AG09309 (cell line): ENCODE results near the gene KRT7.
"Not testable (repeated sequence)": the region's sequence is repeated elsewhere in the genome, so short reads cannot be mapped to it uniquely, and the experiment has no call there.

Experiments used
- DNase-seq: peaks from one replicate; pipeline ENCODE4 v3.0.0-alpha.2; 2010; ENCODE audit warnings: low read depth
- H3K4me3 ChIP-seq: 2 replicates; pipeline ENCODE4 v1.5.1; 2011; ENCODE audit warnings: mild to moderate bottlenecking, low read depth, low read length, moderate library complexity; ENCODE audit not compliant: control insufficient read depth
- TF ChIP-seq, protein P1 (sequence below): IDR thresholded peaks from 2 replicates; pipeline ENCODE4 v1.5.1; 2011; ENCODE audit warnings: mild to moderate bottlenecking, low read depth, low read length, inconsistent platforms; ENCODE audit not compliant: insufficient read depth, control insufficient read depth; ENCODE audit errors: missing control alignments

Gene KRT7

DNA sequence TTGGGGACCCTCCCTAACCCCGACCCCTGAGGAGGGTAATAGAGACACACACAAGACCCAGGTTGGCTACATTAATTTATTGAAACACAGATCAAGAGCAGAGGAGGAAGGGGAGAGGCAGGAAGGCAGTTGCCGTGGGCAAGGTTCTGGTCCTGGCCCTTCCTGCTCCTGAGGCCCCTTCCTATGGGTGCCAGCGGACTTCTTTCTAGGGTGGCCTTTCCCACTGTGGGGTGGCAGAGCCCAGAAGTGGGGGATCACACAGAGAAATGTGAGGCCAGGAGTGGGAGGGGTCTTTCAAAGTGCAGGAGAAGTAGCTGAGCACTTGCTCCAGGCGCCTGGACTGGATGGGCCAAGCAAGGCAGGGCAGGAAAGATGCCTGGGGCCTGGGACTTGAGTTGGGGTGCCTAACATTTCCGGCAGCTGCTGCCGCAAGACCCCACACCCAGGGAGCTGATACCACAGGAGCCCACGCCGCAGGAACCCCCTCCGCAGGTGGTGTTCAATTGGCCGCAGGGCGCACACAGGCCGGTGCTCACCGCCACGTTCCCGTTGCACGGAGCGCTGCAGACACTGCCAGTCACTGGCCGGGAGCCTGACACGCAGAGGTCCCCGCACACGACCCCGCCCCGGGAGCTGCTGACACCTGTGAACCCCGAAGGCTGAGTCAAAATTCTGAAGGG lies 52.9 kb downstream of the KRT7 start:
- TF ChIP-seq, protein P1, sequence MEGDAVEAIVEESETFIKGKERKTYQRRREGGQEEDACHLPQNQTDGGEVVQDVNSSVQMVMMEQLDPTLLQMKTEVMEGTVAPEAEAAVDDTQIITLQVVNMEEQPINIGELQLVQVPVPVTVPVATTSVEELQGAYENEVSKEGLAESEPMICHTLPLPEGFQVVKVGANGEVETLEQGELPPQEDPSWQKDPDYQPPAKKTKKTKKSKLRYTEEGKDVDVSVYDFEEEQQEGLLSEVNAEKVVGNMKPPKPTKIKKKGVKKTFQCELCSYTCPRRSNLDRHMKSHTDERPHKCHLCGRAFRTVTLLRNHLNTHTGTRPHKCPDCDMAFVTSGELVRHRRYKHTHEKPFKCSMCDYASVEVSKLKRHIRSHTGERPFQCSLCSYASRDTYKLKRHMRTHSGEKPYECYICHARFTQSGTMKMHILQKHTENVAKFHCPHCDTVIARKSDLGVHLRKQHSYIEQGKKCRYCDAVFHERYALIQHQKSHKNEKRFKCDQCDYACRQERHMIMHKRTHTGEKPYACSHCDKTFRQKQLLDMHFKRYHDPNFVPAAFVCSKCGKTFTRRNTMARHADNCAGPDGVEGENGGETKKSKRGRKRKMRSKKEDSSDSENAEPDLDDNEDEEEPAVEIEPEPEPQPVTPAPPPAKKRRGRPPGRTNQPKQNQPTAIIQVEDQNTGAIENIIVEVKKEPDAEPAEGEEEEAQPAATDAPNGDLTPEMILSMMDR: no peak
- DNase-seq: no peak
- H3K4me3 ChIP-seq: no peak overlapping the region

DNA sequence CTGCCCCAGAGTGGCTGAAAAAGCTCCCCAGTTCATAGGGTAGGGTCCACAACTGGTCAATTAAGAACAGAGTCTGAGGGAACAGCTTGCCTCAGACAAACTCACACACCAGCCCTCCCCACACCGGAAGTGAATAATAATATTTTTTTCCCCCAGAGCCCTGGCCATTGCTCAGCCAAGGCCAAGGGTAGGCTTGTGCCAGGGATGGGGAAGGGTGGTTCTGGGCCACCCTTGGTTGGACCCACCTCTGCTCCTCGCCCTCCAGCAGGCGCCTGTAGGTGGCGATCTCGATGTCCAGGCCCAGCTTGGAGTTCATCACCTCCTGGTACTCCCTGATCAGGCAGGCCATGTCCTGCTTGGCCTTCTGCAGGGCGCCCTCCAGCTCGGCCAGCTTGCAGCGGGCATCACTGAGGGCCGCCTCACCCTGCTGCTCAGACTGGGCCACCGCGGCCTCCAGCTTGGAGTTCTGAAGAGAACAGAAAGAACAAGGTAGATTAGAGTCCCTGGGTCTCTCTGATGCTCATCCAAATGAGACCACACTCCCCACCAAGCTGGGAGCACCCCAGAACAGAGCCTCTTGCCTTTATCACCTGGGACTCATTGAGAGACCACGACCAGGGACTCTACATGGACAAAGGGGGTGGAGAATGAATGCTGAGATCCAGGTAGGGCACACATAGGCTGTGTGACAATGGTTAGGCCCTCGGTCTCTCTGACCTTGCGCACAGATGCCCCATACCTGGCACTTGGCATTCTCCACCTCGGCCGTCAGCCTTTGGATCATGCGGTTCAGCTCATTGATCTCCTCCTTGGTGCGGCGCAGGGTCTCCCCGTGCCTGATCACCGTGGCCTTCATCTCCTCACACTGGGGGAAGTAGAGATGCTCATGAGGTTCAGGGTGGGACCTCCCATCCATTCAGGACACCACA lies 54.1 kb downstream of the KRT7 start:
- not testable (repeated sequence) for DNase-seq, H3K4me3 ChIP-seq

DNA sequence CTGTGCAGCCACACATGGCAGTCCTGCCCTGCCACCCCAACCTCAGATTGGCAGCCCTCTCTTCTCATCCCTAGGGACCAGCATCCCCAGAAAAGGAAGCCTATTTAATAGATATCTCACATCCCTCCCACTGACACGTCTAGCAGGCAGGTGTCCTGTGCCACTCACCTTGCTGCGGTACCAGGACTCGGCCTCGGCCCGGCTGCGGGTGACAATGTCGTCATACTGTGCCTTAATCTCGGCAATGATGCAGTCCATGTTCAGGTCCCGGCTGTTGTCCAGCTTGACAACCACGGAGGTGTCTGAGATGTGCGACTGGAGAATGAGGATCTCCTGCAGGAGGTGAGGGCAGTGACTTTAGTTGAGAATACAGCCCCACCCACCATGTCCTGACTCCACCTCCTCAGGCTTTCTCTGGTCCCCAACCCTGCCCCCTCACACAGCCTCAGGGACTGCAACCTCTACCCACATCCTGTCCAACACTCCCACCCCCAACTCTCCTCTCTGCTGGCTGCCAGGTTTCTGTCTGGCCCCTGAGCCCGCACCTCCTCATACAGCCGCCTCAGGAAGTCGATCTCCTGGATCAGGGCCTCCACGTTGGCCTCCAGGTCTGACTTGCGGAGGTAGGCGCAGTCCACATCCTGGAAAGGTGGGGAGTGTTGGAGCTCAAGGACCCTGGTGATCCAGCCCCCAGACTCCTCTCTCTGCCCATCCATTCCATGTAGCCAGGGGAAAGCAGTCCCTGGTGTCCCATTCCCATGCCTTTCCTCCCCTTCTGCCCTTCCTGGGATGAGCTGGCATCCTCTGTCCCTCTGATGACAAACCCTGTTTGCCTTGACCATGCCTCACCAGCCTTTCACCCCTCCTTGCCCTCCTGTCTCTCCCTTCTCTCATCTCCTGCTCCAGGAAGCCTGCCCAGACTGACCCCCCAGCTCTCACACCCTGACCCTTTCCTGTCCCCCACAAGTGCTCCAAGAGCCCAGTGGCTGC lies 55.1 kb downstream of the KRT7 start:
- not testable (repeated sequence) for DNase-seq, H3K4me3 ChIP-seq

DNA sequence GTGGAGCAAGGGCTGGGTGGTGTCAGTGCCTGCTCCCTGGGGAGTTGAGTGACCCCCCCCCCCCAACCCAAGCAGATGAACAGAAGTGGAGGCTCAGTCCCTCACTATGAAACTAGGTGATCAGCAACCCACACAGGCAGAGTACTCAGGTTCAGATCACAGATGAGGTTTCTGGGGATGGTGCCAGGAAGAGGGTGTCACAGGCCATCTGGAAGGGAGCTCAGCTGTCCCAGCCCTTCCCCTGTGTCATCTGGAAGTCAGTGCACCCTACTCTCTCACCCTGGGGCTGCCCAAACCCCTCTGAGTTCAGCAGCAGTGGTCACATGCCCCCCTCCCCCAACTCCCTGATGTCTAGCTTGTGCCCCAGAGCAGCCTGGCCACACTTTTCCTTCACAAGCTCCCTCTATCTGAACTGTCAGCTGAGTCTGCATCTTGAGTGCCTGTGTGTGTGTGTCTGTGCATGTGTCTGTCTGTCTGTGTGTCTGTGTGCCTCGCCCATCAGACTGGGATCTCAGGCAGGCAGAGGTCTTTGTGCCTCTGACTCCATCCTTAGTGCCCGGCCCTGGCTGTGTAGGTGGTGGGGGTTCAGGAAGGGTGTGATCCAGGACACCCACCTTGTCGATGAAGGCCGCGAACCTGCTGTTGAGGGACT lies 57.6 kb downstream of the KRT7 start:
- not testable (repeated sequence) for H3K4me3 ChIP-seq, DNase-seq

DNA sequence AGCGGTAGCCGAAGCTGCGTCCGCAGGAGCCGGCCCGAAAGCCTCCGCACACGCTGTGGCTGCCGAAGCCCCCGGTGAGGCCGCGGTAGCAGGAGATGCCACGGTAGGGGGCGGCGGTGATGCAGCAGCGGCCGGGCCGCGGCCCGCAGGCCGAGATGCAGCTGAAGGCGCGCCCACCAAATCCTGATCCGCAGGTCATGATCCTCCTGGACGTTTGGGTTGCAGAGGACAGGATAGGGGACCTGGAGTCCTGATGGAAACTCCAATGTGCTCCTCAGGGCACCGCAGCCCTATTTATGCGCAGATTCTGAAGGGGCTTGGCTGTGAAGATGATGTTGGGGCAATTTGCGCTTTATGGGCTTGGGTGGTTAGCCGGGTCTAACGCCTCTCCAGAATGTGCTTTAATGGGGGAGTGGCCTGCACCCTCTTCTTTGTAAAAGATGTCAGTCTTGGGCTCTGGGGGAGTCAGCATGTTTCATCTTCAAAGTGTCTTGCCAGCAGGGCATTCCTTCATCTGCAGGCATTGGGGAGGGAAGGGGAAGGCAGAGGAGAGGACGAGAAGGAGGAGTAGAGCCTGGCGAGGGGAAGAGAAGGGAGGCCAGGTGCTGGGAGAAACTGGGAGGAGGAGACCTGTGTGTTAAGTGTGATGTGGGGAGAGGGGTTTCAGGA lies 58.4 kb downstream of the KRT7 start, which contains the start of gene KRT81:
Gene KRT81 (minus strand): TSS at position 268 of the 669 bp plus-strand sequence. CDS start 69 bp downstream, at position 199.
- H3K4me3 ChIP-seq: no peak within 1 kb of the TSS
- TF ChIP-seq, protein P1: no peak
- no peak for DNase-seq

DNA sequence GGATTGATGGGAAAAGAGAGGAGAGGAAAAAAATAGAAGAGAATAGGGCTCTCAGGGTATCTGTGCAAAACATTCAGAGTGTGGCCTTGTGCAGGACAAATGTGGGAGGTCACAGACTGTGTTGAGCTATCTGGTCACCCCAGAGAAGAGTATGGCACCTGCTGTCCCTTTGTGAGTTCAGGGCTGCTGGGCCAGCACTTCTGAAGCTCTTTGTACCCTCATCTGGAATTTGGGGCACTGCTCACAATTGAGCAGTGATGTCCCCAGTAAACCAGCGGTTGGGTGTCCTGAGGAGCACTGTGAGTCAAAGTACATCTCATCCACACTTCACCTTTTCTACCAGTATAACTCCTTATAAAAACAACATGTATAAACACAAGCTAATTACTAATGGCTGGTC lies 60.9 kb downstream of the KRT7 start:
- no peak overlapping the region for H3K4me3 ChIP-seq
- TF ChIP-seq, protein P1: no peak
- no peak for DNase-seq

DNA sequence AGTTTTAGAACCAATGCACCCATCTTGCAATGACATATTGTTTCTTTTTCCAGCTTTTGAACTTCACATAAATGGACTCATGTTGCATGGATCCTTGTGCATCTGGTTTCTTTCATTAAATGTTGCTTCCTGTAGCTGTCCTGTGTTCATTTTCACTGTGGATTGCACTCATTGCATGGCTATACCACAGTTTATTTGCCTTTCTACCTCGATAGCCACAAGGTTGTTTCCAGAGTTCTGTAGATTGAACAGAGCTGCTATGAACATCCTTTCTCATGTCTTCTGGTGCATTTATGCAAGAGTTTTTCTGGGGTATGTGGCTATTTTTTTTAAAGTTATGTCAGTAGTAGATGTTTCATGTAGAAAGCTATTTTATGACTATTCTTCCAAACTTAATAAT lies 61.8 kb downstream of the KRT7 start:
- DNase-seq: no peak
- no peak overlapping the region for H3K4me3 ChIP-seq
- TF ChIP-seq, protein P1: no peak
